GM21526 (cell line): Measurements from ENCODE around the gene ITPK1.
"Not testable (repeated sequence)": the region's sequence is repeated elsewhere in the genome, so short reads cannot be mapped to it uniquely, and the experiment has no call there.

Experiments
- ATAC-seq: cut with Tn5 transposase; IDR thresholded peaks from one replicate; pipeline ENCODE4 v1.9.1; 2021; ENCODE audit warnings: moderate library complexity; ENCODE audit not compliant: unreplicated experiment, low FRiP score

Gene ITPK1

DNA sequence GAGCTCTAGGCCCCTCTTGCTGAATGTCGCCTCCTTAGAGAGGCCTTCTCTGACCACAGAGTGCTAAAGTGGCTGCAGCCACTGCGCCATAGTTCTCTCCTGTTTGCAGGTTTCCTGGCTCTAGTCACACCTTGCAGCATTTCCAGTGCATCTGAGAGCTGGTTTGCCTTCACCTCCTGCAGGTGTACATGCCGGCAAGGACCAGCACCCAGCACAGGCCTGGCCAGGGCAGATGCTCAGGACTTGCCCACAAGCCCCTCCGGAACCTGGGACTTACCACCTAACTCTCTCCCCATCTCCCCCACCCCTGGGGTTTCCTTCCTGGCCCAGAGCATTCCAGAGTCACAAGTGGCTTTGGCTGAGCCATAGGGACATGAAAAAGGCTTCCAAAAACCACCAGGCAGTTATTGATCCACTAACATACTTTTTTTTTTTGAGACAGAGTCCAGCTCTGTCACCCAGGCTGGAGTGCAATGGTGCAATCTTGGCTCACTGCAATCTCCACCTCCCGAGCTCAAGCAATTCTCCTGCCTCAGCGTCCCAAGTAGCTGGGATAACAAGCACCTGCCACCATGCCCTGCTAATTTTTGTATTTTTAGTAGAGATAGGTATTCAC, 9.1 kb downstream of the ITPK1 start:
- no peak for ATAC-seq

DNA sequence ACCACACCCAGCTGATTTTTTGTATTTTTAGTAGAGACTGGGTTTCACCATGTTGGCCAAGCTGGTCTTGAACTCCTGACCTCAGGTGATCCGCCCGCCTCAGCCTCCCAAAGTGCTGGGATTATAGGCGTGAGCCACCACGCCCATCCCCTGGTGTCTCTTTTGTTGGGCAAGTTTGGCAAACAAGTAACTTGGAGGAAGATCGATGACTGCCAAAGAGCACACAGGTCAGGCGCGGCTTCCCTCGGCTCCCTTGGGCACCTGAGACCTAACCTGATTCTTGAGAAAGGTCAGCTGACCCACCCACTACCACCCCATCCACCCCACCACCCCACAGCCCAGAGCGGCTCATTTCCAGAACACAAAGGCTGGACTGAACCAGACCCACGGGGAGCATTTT, 9.9 kb downstream of the ITPK1 start:
- ATAC-seq = not testable (repeated sequence)

DNA sequence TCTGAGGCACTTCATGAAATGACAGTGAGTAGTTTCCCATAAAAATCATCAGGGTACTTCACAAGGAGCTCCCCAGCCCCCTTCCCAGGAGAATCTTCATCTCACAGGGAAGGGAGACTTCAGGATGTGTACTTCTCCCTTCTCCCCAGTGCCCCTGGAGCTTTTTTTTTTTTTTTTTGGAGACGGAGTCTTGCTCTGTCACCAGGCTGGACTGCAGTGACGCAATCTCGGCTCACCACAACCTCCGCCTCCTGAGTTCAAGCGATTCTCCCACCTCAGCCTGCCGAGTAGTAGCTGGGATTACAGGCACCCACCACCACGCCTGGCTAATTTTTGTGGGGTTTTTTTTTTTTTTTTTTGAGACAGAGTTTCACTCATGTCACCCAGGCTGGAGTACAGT, 10.4 kb downstream of the ITPK1 start:
- no peak for ATAC-seq

DNA sequence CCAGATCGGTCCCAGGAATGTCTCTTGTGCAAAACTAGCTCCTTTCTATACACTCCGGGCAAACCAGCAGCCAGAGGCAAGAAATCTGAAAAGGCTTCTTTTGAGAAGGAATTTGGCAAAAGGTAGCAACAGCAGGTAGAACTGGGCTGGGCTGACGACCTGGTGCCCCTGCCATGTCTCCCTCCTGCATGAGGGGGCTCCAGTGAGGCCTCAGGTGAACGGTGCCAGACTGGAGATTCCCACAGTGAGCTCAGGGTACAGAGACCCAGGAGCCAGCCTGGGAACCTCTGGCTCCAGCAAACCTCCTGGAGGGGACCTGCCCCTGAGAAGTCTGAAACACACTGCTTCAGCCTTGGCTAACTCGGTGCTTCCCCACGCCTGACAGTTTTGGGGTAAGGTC, 10.8 kb downstream of the ITPK1 start:
- ATAC-seq = no peak

DNA sequence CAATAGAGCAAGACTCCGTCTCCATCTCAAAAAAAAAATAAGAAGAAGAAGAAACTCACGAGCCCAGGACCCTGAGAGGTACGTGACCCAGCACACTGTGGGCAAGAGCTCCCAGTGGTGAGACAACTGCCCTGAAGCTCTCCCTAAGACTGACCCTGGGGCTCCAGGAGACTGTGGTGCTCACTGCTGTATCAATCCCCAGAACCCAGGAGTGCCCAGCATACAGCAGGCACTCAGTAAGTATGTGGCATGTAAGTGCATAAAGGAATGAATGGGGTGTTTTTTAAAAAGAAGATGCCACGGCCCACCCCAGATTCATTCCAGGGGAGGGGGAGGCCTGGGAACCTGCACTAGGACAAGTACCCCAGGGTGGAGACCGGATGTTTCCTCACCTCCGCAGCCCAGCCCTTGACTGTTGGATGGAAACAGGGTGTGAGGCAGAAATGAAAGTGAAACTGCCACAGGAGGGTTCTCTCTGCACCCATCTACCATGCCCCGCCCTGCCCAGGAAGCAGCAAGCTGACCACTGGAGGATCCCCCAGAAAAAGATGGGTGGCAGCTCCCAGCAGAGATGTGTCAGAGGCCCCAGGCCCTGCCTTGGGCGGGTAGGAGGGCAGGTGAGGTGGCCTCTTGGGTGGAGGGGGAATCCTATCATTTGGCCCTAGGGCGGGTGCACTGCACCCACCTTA, 12.2 kb downstream of the ITPK1 start:
- peak; percentile 80 for ATAC-seq

DNA sequence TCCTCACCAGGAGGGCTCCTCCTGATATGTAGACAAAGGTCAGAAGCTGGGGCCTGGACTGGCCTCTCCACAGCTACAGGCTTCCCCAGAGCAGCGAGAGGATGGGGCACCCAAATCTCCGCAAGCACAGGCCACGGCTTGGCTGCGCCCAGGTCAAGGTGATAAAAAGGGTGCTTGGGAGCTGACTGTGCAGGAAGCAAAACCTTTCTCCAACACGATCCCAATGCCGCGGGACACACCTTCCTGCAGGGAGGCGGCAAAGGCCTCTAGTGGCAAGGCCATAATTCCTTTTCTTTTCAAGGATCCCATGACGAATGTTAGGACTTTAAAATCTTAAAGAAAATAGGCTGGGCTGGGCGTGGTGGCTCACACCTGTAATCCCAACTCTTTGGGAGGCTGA, 13.6 kb downstream of the ITPK1 start:
- ATAC-seq = no peak

DNA sequence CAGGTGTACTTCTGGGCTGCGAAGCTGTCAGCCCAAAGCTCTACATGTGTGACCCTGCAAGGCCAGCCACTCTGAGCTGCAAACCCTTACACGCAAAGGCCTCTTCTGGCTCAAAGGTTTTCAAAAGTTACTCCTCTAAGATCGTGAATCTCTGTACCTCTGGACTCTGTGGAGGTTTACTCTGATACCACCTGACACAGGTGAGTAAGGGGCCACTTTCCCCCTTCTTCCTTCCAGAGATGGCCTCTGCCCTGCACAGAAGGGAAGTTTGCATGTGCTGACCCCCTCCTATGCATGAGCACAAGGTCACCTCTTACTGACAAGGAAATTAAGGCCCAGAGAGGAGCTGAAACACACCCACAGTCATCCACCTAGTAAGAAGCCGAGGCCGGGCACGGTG, 14.5 kb downstream of the ITPK1 start:
- ATAC-seq = no peak

DNA sequence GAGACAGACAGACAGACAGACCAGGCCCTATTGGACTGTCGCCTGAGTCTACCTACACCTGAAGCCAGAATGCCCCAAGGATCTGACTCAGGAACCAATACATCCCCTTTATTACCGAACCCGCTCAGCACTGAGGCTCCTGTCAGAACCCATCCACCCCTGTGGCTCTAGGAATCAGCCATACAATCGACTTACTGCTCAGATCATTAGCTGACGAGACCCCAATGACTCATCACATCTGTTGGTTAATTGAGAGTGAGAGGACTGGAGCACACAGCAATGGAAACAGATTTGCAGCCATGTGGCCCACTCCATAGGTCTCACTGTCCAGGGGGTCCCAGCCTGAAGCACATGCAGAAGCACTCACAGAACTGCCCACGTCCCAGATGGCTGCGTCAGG, 15.2 kb downstream of the ITPK1 start:
- ATAC-seq = no peak

DNA sequence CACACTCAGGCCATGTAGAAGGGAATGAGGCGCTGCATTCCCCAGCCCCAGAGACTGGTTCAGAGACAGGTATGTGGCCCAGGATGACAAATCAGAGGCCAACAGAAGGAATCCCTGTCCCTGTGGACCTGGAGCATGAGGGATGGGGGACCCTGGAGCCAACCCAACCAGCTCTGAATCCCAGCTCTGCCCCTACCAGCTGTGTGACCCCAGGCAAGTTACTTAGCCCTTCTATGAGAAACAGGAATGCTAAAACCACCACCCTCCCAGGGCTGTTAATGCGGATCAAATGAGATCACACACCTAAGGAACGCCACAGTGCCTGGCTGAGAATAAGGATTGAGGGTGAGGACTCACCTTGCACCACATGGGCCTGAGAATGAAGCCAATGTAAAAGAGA, 15.6 kb downstream of the ITPK1 start:
- no peak for ATAC-seq

DNA sequence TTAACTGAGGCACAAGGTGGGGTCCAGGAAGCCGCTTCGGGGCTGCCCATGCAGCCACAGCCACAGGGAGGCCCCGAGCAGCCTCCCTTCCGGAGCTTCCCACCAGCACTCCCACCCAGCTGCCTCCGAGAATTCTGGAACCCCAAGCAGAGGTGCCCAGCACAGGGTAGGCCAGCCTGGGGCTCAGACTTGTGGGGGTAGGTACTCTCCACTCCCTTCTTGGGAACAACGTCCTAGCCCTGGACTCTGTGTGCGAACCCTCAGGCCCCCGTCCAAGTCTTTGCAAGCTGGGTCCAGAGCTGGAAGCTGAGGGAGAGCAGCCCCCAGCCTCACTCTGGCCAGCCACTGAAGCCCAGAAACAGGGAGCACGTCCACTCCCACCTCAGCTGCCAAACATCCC, 16.1 kb downstream of the ITPK1 start:
- ATAC-seq = no peak

DNA sequence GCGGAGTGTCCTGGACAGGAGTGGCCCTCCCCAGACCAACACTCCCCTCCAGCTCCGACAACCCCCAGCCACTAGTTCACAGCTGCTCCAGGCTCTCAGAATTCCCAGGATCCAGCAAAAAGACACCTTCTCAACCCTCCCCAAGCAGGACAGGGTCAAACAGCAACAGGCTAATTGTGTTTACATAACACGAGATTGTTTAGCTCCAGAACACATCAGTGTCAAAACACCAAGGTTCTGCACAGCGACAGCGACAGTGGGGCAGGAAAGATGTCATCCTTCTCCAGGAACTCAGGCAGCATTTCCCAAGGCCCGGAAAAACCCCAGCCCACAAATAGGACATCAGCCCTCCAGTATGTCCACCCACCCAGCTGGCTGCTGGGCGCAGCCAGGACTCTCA, 16.5 kb downstream of the ITPK1 start:
- ATAC-seq = no peak

DNA sequence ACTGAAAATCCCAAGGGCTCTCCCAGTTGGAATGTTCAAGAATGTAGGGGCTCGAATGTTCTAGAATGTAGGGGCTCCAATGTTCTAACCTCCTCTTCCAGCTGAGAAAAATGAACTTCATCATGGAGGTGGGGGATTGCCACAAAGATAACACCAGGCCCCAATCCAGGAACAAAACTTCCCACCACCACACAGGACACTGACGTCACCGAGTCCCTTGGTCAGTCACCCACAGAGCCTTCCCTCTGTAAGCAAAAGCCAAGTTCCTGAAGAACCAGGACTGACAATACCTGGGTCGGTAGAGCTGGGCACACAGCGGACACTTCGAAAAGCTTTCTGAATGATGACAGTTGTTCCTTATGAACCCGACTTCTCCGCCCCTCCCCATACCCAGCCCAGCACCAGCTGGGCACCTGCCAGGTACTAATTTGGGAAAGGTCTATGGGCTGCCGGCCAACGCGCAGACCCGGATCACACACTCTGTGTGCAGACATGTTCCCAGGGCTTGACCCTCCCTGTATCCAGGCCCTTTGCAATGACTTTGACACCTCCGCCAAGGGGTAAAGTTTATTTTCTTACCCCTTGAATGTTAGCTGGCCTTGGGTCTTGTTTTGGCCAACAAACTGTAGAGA, 18.9 kb downstream of the ITPK1 start:
- ATAC-seq = no peak

DNA sequence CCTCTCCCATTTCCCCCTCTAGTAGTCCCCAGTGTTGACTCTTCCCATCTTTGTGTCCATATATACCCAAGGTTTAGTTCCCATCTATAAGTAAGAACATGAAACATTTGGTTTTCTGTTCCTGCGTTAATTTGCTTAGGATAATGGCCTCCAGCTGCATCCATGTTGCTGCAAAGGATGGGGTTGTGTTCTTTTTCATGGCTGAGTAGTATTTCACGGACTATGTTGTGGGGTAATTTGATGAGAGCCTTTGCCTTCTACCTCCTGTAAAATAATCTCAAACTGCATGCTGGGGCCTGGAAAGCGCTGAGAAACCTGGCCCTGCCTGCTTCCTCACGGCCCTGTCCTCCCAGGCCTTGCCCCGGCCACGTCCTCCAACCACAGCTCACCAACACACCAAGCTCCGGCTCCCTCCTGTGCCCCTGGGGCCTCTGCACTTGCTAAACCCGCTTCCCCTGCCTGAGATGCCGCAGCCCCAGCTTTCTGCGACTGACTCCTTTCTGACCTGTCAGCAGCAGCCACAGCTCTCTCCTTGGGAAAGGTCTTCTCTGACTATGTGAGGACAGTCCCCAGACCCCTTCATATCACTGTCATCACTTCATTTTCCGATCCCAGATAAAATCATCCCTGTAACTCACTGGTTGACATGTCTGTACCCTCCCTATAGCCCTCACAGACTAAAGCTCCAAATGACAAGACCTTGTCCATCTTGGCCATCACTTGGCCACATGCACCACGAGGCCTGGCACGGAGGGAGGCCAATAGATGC, 19.8 kb downstream of the ITPK1 start:
- ATAC-seq = no peak

DNA sequence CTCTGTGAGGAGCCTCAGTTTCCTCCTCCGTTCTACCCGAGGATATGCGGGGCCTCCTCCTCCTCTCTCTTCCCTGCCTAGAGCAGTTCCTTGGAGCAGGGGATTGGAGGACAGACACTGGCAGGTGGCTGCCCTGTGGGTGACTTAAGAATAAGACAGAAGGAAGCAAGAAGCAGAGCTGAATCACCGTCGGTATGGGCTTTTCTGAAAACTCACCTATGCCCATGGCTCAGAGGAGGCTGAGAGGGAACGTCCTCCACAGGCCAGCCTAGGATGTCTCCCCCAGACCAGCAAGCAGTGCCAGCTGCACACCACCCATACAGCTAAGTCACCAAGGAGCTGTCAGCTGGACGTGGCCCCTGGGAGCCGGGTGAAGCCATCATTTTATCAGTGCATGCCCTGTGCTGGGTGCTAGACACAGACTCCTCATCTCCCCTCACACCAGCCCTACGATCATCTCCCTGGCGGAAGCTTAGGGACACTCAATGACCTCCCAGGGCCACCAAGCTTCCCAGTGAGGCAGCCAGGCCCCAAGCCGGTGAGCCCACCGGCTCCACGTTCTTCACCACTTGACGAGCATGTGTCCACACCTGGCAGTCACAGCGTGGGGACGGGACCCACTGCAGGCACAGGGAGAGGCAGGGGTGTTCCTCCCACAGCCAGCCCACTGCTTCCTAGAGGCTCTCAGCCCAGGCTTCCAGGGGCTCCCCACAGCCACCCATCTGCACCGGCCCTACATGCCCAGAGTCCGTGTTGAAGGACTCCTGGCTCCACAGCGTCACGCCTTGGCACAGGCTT, 21.4 kb downstream of the ITPK1 start:
- no peak for ATAC-seq

DNA sequence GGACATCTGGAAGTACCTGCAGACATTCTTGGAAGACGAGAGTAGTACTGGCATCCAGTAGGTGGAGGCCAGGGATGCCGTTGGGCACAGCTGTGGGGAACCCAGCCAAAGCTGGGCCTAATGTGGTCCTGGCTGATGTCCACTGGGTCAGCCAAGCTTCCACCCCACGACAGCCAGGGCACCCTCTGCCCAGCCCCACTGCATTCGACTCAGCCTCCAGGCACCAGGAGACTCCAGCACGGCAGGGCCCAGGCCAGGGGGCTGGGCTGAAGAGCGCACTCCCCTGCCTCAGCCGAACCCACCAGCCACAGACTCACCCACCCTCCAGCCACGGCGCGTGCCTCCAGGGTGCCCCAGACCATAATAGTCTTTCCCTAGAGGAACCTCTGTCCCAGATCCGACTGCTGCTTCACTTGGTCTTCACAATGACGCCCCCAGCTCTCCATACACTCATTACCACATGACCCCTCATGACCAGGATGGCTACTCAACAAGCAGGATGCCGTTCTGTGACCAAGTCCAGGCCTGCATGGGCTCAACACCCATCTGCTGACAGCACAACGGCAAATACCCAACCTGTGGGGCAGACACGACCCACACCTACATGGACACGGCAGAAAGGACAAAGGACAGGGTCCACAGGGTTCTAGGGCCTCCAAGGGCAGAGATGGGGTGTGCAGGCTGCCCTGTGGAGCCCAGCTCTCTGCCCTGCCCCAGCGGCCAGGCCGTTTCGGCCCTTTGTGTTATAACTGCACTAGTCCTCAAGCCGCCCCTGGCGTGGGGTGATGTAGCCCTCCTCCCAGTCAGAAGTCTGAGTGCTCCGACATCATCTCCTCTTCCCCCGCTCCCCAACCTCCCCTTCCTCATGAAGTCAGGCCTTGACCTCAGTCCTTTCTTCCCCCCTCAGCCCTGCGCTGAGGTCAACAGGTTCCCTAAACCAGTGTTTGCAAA, 22.8 kb downstream of the ITPK1 start:
- ATAC-seq = no peak

DNA sequence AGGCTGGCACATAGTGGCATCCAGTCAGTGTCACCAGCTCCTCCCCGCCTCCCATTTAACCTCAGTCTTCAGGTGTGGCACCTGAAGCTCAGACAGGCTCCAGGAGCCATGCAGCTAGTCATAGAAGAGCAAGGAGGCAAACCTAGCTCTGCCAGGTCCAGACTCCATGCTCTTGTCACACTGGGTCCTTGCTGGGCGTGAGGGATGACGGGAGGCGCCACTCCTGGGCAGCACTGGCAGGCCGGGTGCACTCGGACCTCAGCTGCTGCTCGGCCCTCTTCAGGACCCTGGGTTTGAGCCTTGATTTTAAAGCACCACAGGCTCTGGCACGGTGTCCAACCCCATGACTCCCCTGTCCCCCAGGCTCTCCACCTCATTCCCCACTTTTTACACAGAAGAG, 24.1 kb downstream of the ITPK1 start:
- no peak for ATAC-seq

DNA sequence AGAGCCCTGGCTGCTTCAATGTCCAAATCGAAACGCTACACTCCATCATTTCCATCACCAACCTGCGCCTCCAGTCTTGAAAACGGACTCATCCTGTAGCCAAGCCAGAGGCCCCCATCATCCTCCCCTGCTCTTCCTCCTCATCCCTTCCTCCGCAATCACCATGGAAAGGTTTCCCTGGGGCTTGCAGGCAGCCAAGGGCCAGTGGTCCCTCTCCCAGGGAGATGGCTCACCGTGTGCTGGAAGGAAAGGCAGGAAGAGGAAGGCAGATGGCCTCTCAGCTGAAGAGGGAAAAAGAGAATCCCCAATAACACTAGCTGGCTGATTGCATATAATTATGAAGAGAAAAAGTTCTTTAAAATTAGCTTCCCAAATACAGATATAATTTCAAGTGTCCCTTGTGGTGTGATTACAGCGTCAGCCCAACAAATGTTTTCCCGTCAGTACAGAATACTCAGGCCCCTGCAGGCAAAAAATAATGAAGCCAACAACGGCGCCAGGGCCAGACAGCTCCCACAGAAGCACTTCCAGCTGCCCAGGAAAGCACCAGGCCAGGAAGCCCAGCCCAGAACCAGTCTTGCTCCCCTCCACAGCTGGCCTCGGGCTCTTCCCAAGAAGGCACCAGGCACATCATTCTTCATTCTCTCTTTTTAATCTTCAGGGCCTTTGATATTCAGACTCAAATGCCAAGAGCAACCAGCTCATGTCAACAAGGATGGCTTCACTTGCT, 24.7 kb downstream of the ITPK1 start:
- ATAC-seq = no peak

DNA sequence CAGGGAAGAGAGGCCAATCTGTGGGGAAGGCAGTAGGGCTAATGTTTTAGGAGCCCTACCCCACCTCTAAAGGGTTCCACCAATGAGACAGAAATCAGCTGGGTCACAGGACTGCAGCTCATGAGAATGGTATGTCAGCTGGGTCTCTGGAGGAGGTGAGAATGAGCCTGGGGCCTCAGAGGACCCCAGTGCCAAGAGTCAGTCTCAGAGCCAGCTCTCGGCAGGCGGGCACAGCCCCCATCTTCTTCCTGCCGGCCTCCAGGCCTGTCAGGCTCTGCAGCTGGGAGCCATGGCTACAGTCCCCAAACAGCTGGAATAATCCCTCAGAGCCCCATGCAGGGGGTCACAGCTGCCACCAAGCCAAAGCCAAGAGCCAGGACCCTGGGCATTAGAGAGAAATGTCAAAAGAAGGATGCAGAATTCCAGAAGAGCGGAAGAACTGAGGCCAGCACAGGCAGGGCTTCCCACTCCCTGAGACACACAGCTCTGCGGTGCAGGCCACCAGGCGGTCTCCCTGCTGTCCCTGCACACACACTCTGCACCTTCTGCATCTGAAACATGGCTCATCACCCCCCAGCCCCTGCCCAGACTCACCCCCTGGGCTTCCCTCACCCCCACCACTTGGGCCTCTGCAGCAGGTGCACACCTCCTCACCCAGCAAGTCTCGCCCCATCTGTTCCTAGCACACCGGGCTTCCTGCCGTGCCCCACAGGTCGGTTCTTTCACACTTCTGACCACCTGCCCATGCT, 26.0 kb downstream of the ITPK1 start:
- no peak for ATAC-seq
